Glomerular visceral epithelial cell (primary cell): ENCODE measurements around the gene TOM1.
"Not testable (repeated sequence)": the region's sequence is repeated elsewhere in the genome, so short reads cannot be mapped to it uniquely, and the experiment has no call there.

Experiments
- DNase-seq: peaks from one replicate; pipeline ENCODE4 v3.0.0-alpha.2; 2016; ENCODE audit errors: extremely low spot score

The TOM1 gene

DNA sequence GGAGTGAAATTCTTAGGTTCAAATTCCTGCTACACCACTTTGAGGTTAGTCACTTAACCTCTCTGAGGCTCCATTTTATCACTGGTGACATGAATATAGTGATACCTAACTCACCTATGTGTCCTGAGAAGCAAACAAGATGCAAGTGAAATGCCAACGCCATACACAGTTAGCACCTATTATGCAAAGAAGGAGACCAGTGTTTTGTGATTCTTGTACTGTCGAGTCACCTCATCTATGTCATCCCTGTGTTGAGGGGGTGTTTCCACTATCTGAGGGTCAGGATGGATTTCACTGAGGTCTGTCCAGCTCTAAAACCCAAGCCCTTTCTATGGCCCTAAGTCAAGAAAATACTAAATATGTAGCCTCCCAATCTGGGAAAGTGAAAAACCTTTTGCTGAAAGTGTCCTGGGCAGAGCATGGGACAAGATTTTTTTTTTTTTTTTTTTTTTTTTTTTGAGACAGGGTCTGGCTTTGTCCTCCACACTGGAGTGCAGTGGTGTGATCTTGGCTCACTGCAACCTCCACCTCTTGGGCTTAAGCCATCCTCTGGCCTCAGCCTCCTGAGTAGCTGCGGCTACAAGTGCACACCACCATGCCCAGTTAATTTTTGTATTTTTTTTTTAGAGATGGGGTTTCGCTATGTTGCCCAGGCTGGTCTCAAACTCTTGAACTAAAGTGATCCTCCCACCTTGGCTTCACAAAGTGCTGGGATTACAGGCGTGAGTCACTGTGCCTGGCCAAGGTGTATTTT is 95.3 kb downstream of the TOM1 start:
- no peak for DNase-seq

GRCh38 chr22:35396622-35397021 is 96.9 kb downstream of the TOM1 start:
- not testable (repeated sequence) for DNase-seq

GRCh38 chr22:35397095-35397904 is 97.6 kb downstream of the TOM1 start:
- DNase-seq, result peak; percentile 59
